Ecto neural progenitor cell (in vitro differentiated cells): ENCODE results near the gene KRTAP5-6.
A peak's percentile ranks its signal among the peaks of the same experiment; 100 is the strongest.
"Not testable (repeated sequence)": the region's sequence is repeated elsewhere in the genome, so short reads cannot be mapped to it uniquely, and the experiment has no call there.

Source experiments
- DNase-seq: peaks from one replicate; pipeline ENCODE4 v3.0.0-alpha.2; 2018; ENCODE audit warnings: low spot score

The KRTAP5-6 gene

DNA sequence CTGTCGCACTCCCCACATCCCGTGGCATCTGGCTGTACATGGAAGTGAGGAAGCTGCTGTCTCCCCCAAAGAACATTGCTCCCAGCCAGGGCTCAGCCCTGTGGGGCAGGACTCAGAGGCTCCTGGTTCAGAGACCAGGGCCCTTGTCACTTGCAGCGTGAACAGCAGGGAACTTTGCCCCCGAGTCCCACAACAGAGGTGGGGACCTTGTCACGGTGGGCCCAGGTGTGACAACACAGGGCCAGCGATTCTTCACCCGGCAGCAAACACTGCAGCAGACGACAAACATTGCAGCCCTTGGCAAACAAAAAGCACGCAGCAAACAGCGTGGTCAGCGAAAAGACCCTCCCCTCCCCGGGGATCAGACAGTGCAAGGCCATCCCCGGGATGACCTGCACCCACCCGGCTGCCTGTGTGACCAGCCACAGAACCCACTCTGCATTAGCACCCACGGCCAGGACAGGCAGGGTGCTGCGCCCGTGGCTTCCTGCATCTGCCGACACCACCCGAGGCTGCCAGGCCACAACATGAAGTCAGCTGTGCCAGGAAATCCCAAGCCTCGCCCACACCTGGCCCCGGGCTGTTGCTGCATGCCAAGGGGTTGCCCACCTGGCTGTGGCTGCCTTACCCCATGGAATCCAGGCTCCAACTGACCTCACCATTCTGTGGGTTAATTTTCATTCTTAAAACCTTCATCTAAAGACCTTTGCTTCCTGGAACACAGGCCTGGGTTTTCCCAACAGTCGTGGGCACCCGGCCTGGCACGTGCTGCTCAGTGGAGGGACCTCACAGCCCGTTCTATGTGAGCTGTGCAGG lies 35.3 kb upstream of the KRTAP5-6 start:
- DNase-seq: not testable (repeated sequence)

DNA sequence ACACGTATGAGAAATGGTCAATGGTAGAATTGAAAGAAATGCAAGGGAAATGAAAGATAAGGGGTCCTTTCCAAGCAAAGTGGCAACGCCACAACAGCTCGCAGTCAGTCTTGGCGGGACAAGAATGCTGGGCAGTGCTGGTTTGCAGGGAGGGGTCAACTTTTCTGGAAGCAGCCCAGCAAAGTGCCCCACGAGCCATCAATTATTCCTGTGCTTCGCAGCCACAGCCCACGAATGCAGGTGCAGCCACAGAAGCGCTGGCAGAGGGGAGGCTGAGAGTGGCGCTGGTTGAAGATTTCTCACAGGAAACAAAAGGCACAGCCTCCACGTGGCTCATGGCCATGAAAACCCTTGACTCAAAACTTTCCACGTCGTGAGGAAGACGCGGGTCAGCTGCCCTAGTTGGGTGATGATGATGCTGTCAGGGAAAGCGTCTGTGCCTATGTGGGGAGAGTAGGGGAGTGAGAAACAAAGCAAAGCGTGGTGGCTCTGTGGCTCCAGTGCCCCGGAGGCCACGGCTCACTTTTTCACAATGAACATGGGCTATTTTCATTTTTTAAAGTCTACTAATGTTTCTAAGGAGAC lies 34.2 kb upstream of the KRTAP5-6 start:
- not testable (repeated sequence) for DNase-seq

DNA sequence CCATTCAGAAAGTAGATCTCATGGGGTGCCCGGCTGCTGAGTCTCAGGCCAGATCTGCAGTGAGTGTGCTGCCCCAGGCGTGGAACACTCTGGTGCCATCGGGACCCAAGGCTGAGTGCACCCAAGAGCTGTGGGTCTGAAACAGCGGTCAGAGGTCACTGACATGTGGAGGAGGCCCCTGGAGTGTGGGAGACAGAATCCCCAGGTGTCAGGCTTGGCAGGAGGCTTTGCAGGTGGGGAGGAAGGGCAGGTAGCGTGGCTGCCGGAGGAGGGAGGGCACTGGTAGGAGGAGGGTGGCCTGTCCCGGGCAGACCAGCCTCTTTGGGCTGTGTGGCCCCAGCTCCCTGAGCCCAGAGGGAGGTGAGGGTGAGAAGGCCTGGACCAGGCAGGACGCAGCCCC lies 31.7 kb upstream of the KRTAP5-6 start:
- DNase-seq: no peak

DNA sequence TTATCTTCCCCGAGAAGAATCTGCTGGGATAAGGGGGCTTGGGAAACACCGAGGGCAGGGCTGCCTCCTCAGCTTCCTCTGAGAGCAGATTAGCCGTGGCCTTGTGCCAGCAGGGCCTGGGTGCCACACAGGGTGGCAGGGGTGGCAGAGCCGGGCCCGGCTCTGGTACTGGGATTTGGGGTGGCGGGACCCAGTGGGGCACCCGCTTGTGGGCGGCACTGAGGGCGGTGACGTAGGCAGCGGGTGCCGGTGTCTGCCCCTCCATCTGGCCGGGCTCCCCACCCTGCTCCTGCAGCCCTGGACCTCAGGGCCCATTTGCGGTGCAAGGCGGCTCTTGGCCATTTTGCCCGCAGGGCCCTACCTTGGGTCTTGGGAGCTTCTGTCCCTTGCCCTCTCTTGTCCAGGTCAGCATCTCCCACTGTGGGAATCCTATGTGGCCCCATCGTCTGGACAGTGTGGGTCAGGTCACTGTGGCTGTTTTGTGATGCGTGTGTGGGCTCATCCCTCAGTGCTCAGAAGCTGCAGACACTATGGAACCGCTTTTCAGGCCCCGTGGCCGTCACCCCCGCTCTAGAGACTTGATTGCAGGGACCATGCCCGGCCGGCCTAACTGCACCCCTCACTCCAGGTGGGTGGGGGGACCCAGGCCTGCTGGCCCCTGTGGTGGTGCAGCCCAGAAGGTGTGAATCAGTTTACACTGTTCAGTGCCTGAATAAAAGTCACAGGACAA lies 29.7 kb upstream of the KRTAP5-6 start:
- no peak for DNase-seq

DNA sequence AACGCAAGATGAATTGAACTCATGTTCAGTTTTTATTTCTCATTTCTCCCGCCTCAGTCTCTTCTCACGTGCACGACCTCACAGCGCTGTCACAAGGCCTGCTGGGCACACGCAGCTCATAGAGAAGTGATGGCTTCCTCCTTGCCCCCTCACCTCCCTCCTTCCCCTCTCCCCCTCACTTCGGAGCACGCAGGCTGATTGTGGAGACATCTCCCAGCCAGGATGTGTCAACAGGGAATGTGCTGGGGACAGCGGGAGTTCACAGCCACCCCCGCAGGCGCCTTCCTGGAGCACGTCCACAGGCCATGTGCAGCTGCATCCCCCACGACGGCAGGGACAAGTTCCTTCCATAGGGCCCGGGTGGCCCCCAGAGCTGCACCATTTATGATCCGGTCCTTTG lies 29.1 kb upstream of the KRTAP5-6 start:
- DNase-seq: no peak

DNA sequence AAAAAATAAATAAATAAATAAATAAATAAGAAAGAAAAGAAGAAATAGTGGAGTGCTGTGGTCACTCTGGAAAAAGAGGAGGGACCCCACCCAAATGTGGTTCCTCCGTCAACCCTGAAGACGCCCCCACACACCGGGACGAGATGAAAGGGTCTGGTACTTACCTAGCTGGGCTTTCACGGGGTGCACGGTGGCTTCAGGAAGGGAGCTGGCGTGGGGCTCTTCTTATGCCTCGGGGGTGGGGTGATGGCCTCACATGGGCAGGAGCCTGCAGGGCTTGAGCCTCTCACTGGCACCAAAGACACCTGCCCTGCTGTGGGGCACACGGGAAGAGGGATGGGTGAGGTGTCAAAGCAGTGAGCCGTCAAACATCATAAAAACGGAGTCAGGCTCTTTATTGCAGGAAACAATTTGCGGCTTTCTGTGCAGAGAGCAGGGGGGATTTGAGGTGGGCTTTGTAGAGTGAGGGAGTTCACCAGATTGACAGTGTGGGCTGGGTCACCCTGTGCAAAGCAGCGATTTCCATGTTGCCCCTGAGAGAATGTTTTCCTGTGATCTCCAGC lies 28.0 kb upstream of the KRTAP5-6 start:
- no peak for DNase-seq

DNA sequence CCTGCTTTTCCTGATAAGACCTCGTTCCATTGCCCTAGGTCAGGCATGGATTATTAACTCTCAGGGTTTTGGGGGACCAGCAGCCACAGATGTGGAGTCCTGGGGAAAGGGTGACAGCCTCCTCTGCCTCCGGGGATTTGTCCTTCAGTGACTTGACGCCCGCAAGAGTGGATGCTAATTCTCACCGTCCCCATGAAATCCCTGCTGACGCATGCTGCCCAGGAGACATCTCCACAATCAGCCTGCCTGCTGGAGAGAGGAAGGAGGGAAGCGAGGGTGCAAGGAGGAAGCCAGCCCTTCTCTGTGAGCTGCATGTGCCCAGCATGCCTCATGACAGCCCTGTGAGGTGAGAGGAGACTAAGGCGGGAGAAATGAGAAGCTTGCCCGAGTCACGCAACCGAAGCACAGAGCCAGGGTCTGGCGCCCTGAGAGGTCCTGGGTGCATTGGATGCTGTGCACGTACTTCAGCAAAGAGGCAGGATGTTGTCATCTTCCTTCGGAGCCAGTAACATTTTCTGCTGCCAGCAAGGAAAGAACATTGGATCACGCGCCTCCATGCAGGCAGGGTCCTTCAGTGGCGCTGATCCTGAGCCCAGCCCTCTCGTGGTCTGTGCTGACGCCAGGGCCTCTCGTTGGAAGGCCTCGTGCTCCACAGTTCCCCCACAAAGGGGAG lies 27.3 kb upstream of the KRTAP5-6 start:
- DNase-seq: no peak

DNA sequence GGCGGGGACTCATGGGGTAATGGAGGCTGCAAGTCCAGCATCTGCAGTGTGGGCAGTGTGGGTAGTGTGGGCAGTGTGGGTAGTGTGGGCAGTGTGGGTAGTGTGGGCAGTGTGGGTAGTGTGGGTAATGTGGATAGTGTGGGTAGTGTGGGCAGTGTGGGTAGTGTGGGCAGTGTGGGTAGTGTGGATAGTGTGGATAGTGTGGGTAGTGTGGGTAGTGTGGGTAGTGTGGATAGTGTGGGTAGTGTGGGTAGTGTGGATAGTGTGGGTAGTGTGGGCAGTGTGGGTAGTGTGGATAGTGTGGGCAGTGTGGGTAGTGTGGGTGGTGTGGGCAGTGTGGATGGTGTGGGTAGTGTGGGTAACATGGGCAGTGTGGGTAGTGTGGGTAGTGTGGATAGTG lies 26.5 kb upstream of the KRTAP5-6 start:
- not testable (repeated sequence) for DNase-seq

DNA sequence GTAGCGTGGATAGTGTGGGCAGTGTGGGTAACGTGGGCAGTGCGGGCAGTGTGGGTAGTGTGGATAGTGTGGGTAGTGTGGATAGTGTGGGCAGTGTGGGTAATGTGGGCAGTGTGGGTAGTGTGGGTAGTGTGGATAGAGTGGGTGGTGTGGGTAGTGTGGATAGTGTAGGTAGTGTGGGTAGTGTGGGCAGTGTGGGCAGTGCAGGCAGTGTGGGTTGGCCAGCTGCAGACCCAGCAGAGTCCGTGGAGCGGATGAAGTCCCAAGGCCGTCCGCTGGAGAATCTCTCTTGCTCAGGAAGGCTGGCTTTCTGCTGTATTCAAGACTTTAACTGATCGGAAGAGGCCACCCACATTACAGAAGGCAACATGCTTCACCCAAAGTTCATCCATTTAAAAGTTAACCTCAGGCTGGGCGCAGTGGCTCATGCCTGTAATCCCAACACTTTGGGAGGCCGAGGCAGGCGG lies 26.1 kb upstream of the KRTAP5-6 start:
- DNase-seq: no peak

DNA sequence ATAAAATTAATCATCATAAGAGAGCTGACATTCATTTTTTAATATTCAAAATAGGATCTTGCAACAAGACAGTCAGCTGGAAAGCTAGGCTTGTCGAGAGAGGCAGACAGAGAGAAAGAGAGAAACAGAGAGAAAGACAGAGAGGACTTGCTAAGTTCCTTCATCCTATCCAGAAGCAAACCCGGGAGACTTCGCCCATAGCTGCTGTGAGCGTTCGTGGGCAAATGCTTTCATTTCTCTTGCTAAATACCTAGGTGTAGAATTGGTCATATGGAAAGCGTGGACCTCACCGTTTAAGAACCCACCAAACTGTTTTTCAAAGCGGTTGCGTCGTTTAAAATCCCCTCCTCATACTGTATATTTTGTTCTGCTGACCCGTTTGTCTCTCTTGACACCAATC lies 25.3 kb upstream of the KRTAP5-6 start:
- no peak for DNase-seq

DNA sequence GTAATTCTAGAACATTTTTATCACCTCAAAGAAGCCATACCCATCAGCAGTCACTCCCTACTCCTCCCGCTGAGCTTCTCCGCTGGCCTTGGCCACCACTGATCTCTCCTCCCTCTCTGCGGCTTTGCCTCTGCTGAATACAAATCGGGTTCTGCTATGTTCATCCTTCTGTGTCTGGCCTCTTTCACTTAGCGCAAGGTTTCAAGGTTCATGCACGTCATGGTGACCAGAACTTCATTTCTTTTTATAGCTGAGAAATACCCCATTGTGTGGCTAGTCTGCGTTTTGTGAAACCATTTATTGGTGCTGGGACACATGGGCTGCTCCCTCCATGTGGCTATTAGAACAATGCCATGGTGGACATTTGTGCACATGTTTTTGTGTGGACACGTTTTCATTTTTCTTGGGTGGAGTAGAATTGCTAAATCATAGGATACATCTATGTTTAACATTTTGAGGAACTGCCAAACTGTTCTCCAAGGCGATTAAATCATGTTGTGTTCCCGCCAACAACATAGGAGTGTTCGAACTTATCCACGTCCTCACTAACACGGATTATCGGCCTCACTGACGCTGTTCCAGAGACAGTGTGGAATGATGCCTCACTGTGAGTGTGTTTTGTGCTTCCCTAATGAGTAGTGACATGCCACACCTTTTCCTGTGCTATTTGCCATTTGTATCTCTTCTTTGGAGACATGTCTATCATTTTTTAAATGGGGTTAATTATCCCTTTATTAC lies 24.2 kb upstream of the KRTAP5-6 start:
- DNase-seq: no peak

DNA sequence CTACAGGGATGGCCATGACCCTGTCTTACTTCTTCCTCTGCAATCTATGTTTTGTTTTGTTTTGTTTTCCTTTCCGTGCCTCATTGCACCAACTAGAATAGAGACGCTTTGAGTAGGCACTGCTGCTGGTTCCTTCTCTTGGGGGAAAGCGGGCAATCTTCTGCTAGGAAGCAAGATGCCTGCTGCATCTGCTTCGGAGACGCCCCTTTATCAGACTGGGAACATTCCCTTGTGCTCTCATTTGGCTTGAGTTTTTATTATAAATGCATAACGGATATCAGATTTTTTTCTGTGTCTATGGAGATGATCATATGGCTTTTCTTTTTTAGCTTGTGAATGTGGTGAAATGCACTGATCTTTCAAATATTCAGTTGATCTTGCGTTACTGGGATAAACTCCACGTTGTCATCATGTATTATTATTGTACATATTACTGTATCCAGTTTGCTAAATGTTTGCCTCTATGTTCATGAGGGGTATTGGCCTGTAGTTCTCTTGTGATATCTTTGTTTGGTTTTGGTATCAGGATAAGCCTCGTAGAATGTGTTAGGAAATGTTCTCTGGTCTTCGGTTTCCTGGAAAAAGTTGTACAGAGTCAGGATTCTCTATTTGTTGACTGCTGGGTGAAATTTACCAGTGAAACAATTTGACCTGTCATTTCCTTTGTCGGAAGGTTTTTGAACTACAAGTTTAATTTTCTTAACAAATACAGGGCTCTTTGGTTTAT lies 23.4 kb upstream of the KRTAP5-6 start:
- no peak for DNase-seq

DNA sequence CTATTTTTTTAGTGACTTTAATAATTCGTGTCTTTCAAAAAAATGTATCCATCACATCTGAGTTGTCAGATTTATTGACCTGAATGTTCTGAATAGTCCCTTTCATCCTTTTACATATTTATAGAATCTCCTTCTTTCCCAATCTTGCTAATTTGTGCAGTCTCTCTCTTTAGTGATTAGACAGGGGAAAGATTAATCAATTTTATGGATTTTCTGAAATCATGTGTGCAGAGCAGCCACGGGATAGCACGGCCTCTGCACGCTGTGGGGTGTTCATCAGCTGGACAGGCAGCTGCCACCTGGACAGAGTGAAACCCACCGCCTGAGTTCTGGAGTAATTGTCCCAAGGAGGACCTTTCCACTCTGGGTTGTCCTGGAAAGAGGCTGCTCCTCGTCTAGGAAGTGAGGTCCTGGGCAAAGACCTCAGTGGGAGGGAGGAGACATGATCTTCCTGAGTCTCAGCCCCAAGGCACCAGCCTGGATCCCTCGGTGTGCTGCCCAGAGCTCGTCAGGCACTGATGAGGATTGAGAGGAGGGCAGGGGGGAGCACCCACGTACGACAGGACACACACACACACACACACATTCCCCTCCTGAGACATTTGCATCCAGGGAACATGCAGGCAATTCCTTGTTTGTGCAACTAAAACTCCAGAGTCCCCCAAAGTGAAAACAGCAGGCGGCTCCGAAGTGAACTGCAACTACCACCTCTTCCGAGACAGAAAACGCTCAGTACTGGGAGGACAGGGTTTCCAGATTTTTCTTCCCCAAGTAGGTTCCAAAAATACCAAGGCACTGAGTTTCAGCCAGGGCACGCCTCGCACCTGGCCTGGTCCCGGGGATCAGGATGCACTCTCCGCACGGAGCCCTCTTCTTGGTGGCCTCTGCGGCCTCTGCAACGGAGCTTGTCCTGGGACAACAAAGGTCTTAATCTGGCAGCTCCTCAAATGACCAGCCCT lies 22.5 kb upstream of the KRTAP5-6 start:
- DNase-seq: peak; percentile 51

DNA sequence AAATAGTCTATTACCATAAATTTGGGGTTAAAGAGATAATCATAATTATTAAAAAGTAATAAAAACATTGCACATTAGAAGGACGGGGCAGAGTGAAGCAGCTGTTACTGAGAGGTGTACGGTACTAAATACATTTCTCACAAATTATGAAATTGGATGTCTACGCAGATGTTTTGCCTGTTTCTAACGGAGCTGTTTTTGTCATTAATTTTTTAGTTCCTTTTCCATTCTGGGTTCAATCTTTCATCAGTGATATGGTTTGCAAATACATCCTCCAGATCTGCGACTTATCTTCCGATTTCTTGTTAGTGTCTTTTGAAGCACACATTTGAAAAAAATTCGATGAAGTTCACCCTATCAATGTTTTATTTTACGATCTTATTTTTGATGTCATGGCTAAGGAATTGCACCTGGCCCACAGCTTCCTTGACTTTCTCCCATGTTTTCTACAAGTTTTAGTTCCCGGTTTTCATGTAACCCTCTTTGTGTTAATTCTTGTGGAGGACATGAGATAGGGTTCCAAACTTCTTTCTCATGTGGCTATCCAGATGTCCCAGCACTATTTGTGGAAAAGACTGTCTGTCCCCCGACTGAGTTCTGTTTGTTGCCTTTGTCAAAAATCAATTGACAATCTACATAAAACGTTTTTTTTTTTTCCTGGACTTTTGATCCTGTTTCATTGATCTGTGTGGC lies 21.3 kb upstream of the KRTAP5-6 start:
- DNase-seq: no peak

DNA sequence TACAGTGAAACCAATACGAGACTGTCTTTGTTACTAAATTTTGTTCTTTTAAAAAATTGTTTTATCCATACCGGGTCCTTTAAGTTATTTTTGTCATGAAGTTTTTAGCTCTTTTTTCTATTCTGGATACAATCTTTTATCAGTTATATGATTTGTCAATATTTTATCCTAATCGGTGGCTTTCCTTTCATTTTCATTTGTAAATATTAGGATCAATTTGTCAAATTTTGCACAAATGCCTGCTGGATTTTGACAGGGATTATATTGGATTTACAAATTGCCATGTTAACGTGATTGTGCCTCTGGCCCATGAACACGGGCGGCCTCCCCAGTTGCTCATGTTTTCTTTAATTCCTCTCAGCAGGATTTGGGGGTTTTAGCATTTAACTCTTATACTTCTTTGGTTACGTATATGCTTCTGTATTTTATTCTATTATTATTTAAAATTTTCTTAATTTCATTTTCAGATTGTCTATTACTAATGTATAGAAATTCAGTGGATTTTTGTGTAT lies 20.7 kb upstream of the KRTAP5-6 start:
- DNase-seq: no peak

DNA sequence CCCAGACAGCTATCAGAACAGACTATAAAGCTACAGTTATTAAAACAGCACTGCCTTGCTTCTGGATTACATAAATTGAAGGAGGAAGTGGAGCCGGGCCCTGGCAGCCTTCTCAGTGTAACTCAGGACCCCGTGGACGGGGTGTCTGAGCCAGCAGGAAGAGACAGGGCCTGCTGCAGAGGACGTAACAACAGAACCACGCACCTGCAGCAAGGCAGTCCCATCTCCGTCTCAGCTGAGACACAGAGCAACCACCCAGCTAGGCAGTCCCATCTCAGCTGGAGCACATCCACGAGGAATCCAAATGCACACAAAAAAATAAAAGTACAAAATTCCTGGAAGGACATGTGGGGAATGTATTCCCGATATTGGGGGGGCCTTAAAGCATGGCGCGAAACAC lies 17.1 kb upstream of the KRTAP5-6 start:
- DNase-seq: no peak

DNA sequence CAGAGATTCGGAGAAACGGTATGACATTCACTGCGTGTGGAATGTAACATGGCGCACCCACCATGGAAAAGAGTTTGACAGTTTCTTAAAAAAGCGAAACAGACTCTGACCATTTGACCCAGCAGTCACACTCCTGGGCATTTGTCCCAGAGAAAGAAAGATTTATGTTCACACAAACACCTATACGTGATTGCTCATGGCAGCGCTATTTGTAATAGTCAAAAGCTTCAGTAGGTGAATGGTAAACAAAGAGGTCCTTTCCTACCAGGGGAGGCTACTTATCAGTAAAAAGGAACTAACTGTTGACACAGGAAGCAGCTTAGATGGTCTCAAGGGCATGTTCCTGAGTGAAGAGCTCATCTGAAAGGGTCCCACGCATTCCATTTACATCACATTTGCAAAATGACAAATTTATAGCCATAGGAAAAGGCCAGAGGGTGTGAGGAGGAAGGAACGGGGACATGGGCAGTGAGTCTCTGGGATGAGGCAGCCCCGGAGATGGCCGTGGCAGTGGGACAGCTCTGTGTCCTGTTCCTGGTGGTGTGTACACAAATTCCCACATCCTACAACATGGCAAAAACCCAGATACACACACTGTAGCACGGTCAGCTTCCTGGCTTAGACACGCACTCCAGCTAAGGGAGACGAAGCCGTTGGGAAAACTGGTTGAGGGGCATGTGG lies 14.6 kb upstream of the KRTAP5-6 start:
- DNase-seq: no peak

DNA sequence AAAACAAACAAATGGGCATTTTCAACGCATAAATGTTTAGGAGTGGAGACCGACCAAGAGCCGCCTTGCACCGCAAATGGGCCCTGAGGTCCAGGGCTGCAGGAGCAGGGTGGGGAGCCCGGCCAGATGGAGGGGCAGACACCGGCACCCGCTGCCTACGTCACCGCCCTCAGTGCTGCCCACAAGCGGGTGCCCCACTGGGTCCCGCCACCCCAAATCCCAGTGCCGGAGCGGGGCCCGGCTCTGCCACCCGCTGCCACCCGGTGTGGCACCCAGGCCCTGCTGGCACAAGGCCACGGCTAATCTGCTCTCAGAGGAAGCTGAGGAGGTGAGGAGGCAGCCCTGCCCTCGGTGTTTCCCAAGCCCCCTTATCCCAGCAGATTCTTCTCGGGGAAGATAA lies 13.8 kb upstream of the KRTAP5-6 start:
- not testable (repeated sequence) for DNase-seq
